ENCODE measurements around the gene PPFIBP2.

PPFIBP2 gene

DNA sequence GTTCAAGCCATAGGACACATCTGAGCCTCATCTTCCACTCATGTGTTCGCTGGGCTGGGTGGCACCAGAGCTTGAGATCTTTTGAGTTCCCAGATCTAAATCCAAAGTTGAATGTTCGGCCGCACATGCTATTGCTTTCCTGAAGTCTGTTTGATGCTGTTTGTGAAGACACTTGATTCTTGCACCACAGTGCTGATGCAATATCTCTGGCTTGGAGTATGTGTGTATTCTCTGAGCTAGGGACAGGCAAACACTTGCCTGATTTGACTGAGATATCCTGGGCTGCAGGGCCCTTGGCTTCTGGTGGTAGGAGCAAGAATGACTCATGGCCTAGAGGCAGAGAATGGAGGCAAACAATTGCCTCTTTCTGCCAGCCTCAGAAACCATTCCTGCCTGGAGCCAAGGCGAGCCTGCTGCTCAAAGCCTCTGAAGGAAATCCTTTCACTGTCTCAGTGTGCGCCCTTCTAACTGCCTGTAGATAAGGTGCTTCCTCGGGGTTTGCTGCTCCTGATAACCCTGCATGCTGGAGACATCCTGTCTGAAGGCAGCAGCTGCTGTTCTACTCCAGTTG, 86.5 kb downstream of the PPFIBP2 start:
- H3K27ac ChIP-seq (ENCODE audit: low read depth, low read length, poor library complexity, severe bottlenecking) = no peak overlapping the region
- TF ChIP-seq, protein P1, sequence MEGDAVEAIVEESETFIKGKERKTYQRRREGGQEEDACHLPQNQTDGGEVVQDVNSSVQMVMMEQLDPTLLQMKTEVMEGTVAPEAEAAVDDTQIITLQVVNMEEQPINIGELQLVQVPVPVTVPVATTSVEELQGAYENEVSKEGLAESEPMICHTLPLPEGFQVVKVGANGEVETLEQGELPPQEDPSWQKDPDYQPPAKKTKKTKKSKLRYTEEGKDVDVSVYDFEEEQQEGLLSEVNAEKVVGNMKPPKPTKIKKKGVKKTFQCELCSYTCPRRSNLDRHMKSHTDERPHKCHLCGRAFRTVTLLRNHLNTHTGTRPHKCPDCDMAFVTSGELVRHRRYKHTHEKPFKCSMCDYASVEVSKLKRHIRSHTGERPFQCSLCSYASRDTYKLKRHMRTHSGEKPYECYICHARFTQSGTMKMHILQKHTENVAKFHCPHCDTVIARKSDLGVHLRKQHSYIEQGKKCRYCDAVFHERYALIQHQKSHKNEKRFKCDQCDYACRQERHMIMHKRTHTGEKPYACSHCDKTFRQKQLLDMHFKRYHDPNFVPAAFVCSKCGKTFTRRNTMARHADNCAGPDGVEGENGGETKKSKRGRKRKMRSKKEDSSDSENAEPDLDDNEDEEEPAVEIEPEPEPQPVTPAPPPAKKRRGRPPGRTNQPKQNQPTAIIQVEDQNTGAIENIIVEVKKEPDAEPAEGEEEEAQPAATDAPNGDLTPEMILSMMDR (IDR thresholded peaks at IDR 0.05; ENCODE audit: low read length) = no peak
- TF ChIP-seq EZH2 (IDR thresholded peaks at IDR 0.05; ENCODE audit: borderline replicate concordance, low read length) = no peak
- H2AFZ ChIP-seq (ENCODE audit: low read length) = no peak overlapping the region
- H4K20me1 ChIP-seq (ENCODE audit: insufficient read depth, low read length) = no peaks in the 10 kb centered on the region
- H3K27me3 ChIP-seq (ENCODE audit: insufficient read depth, low read length) = no peaks in the 10 kb centered on the region
- no peak overlapping the region for H3K9ac ChIP-seq (ENCODE audit: low read length)
- no peaks in the 10 kb centered on the region for H3K79me2 ChIP-seq (ENCODE audit: insufficient read depth, low read length)
- no peak overlapping the region for H3K4me2 ChIP-seq (ENCODE audit: low read length)
- H3K9me2 ChIP-seq (ENCODE audit: low read depth, low read length) = no peaks in the 10 kb centered on the region
- H3K36me3 ChIP-seq (ENCODE audit: insufficient read depth, low read length) = peaks cover 7% of the 10 kb centered on the region; the same call in 1 of the 2 replicates
- H3K9me3 ChIP-seq (ENCODE audit: low read length) = no peaks in the 10 kb centered on the region
- no peaks in the 10 kb centered on the region for H3F3A ChIP-seq (ENCODE audit: insufficient read depth, low read length)
- H3K4me1 ChIP-seq (ENCODE audit: insufficient read depth, low read length, severe bottlenecking) = no peaks in the 10 kb centered on the region
- no peak overlapping the region for H3K4me3 ChIP-seq (ENCODE audit: low read depth, low read length, poor library complexity, severe bottlenecking)

GRCh38 chr11:7603031-7603781, 89.4 kb downstream of the PPFIBP2 start:
- no peaks in the 10 kb centered on the region for H3K4me1 ChIP-seq (ENCODE audit: insufficient read depth, low read length, severe bottlenecking)
- no peak overlapping the region for H3K9ac ChIP-seq (ENCODE audit: low read length)

DNA sequence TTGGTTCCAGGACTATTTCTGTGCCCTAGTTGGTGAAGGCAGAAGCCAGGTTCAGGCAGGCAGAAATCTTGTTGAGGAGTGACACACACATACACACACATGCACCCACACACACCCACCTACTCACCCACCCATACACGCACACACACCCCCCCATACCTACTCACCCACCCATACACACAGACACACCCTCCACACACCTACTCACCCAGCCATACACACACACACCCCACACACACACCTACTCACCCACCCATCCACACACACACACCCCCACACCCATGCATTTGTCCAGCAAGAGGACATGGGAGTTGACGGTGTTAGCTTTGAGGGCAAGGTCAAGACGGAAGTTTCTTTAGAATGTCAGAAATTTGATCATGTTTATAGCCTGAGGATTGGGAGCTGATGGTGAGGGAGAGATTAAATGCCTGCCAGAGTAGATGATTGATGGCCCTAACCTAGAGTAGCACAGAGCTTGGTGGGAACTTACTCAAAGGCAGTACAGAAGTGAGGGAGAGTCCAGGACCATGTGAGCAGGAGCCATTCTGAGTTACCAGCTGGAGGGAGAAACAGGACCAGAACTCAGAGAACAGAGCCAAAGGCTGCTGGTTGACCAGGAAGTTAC, 90.6 kb downstream of the PPFIBP2 start:
- Histone ChIP-seq H4K20me1 (ENCODE audit: insufficient read depth, low read length) (no peaks in the 10 kb centered on the region), H3K4me2 (ENCODE audit: low read length) (no peak overlapping the region), H3K9me2 (ENCODE audit: low read depth, low read length) (no peaks in the 10 kb centered on the region), H3K36me3 (ENCODE audit: insufficient read depth, low read length) (peaks cover 7% of the 10 kb centered on the region; the same call in 1 of the 2 replicates), H3F3A (ENCODE audit: insufficient read depth, low read length) (no peaks in the 10 kb centered on the region), H2AFZ (ENCODE audit: low read length) (no peak overlapping the region), H3K9ac (ENCODE audit: low read length) (no peak overlapping the region), H3K9me3 (ENCODE audit: low read length) (no peaks in the 10 kb centered on the region), H3K4me1 (ENCODE audit: insufficient read depth, low read length, severe bottlenecking) (no peaks in the 10 kb centered on the region), H3K27me3 (ENCODE audit: insufficient read depth, low read length) (no peaks in the 10 kb centered on the region), H3K79me2 (ENCODE audit: insufficient read depth, low read length) (no peaks in the 10 kb centered on the region), H3K4me3 (ENCODE audit: low read depth, low read length, poor library complexity, severe bottlenecking) (no peak overlapping the region), H3K27ac (ENCODE audit: low read depth, low read length, poor library complexity, severe bottlenecking) (no peak overlapping the region)
- TF ChIP-seq, protein P1 (IDR thresholded peaks at IDR 0.05; ENCODE audit: low read length) = no peak
- no peak for TF ChIP-seq EZH2 (IDR thresholded peaks at IDR 0.05; ENCODE audit: borderline replicate concordance, low read length)

More at GRCh38 chr11:7603031-7603781, 89.4 kb downstream of the PPFIBP2 start:
- Histone ChIP-seq H3K9me3 (ENCODE audit: low read length) (no peaks in the 10 kb centered on the region), H3K27ac (ENCODE audit: low read depth, low read length, poor library complexity, severe bottlenecking) (no peak overlapping the region), H4K20me1 (ENCODE audit: insufficient read depth, low read length) (no peaks in the 10 kb centered on the region), H3K36me3 (ENCODE audit: insufficient read depth, low read length) (peaks cover 7% of the 10 kb centered on the region; the same call in 1 of the 2 replicates), H3K79me2 (ENCODE audit: insufficient read depth, low read length) (no peaks in the 10 kb centered on the region), H3K4me3 (ENCODE audit: low read depth, low read length, poor library complexity, severe bottlenecking) (no peak overlapping the region), H2AFZ (ENCODE audit: low read length) (no peak overlapping the region), H3F3A (ENCODE audit: insufficient read depth, low read length) (no peaks in the 10 kb centered on the region), H3K4me2 (ENCODE audit: low read length) (no peak overlapping the region), H3K9me2 (ENCODE audit: low read depth, low read length) (no peaks in the 10 kb centered on the region), H3K27me3 (ENCODE audit: insufficient read depth, low read length) (no peaks in the 10 kb centered on the region)
- TF ChIP-seq EZH2 (IDR thresholded peaks at IDR 0.05; ENCODE audit: borderline replicate concordance, low read length) = no peak
- TF ChIP-seq, protein P1 (IDR thresholded peaks at IDR 0.05; ENCODE audit: low read length) = no peak
